ENCODE data around the gene GPR31.

Gene GPR31

GRCh38 chr6:167116109-167116837 is 41.5 kb downstream of the GPR31 start:
- DNase-seq = no peak

- DNase-seq = no peak
Observed at GRCh38 chr6:167115054-167115453, 42.7 kb downstream of the GPR31 start.

- no peak for DNase-seq
Observed at GRCh38 chr6:167113935-167114910, 43.6 kb downstream of the GPR31 start.

- DNase-seq = no peak
Observed at GRCh38 chr6:167113047-167113754, 44.6 kb downstream of the GPR31 start.

- DNase-seq = no peak
Observed at GRCh38 chr6:167112421-167112820, 45.4 kb downstream of the GPR31 start.

- no peak for DNase-seq
Observed at GRCh38 chr6:167111597-167111996, 46.2 kb downstream of the GPR31 start.

GRCh38 chr6:167109651-167110050 is 48.1 kb downstream of the GPR31 start:
- DNase-seq = no peak

GRCh38 chr6:167108278-167108677 is 49.5 kb downstream of the GPR31 start:
- no peak for DNase-seq

GRCh38 chr6:167107787-167108186 is 50.0 kb downstream of the GPR31 start:
- DNase-seq = no peak

GRCh38 chr6:167106406-167106805 is 51.4 kb downstream of the GPR31 start:
- DNase-seq = no peak

Measured in bone marrow (tissue), 2 donors.